Retinal pigment epithelial cell (primary cell): ENCODE results near the gene THRSP.
"Not testable (repeated sequence)": the region's sequence is repeated elsewhere in the genome, so short reads cannot be mapped to it uniquely, and the experiment has no call there.

Experiments used
- DNase-seq: peaks from one replicate; pipeline ENCODE4 v3.0.0-alpha.2; 2010; ENCODE audit warnings: low read depth
- H3K4me3 ChIP-seq: 2 replicates; pipeline ENCODE4 v1.5.1; 2011; ENCODE audit warnings: mild to moderate bottlenecking, low read length, control low read depth, moderate library complexity
- CTCF ChIP-seq: conservative IDR thresholded peaks from 2 replicates; pipeline ENCODE4 v1.5.1; 2011; ENCODE audit warnings: low read depth, low read length, control low read depth, inconsistent platforms

THRSP gene

GRCh38 chr11:78039919-78040671 is 23.6 kb upstream of the THRSP start:
- peak; percentile 72 for DNase-seq
- TF ChIP-seq CTCF, result no peak
- H3K4me3 ChIP-seq, result no peak overlapping the region

- H3K4me3 ChIP-seq, result no peak overlapping the region
- no peak for DNase-seq
- no peak for TF ChIP-seq CTCF
Observed at GRCh38 chr11:78040691-78041379, 22.8 kb upstream of the THRSP start.

- not testable (repeated sequence) for H3K4me3 ChIP-seq, DNase-seq
Observed at GRCh38 chr11:78041380-78041719, 22.3 kb upstream of the THRSP start.

GRCh38 chr11:78041843-78042440 is 21.7 kb upstream of the THRSP start:
- no peak for TF ChIP-seq CTCF

GRCh38 chr11:78044706-78045105 is 19.0 kb upstream of the THRSP start:
- TF ChIP-seq CTCF, result no peak
- H3K4me3 ChIP-seq, result no peak overlapping the region

More at GRCh38 chr11:78041843-78042440, 21.7 kb upstream of the THRSP start:
- DNase-seq, result no peak
- no peak overlapping the region for H3K4me3 ChIP-seq

GRCh38 chr11:78045851-78046485 is 17.7 kb upstream of the THRSP start:
- TF ChIP-seq CTCF, result peak; percentile 90
- H3K4me3 ChIP-seq, result peak overlapping the region; percentile 57
- DNase-seq, result no peak

More at GRCh38 chr11:78044706-78045105, 19.0 kb upstream of the THRSP start:
- no peak for DNase-seq

GRCh38 chr11:78046486-78046854 is 17.2 kb upstream of the THRSP start:
- no peak for TF ChIP-seq CTCF
- H3K4me3 ChIP-seq, result no peak overlapping the region
- DNase-seq, result no peak
